Endothelial cell of umbilical vein (primary cell): ENCODE data around the gene AMIGO2. TPM values are rescaled to one million over a fixed set of nuclear protein-coding genes. Genes with fewer than 3 reads are reported as not detected.

Experiments used
- BruUV-seq: library from RNA; stranded (reverse); fragments of 400-500 nt; replicated peaks from 2 replicates; lab custom pipeline; 2021; lab: Mats Ljungman, UMichigan
- CTCF ChIA-PET: fragments of 300-600, 350-600 bp; sonication (Branson Sonifier 250); formaldehyde crosslinking; loops from one replicate; lab custom pipeline; 2021; ENCODE audit warnings: antibody characterized with exemption, inconsistent platforms; lab: Charles Lee
- POLR2A ChIA-PET: fragments of 300-600, 350-600 bp; sonication (Branson Sonifier 250); formaldehyde crosslinking; loops from one replicate; lab custom pipeline; 2021; ENCODE audit warnings: antibody characterized with exemption, inconsistent platforms; lab: Charles Lee
- DNase-seq: peaks from one replicate; pipeline ENCODE4 v3.0.0-alpha.2; 2011; ENCODE audit warnings: low read depth, low spot score
- FAIRE-seq: peaks from 2 replicates; lab custom pipeline; 2011; peaks lifted over from hg19 to GRCh38; lab: Jason Lieb, UNC
- H2AFZ ChIP-seq: 2 replicates; pipeline ENCODE4 v1.6.0; 2012; ENCODE audit warnings: low read depth, low read length, control low read depth, inconsistent platforms
- H3K27ac ChIP-seq: 2 replicates; pipeline ENCODE4 v1.5.1; 2011; ENCODE audit warnings: low read depth, mild to moderate bottlenecking, control low read depth, low read length, moderate library complexity; ENCODE audit not compliant: insufficient read depth
- H3K27me3 ChIP-seq, 2 experiments: 2 replicates each; pipeline versions ENCODE4 v1.6.0 to v1.6.1; 2011; ENCODE audit warnings: low read length in 2 of 2, mixed read lengths in 1 of 2; ENCODE audit not compliant: control insufficient read depth in 2 of 2, insufficient read depth in 2 of 2
- H3K36me3 ChIP-seq, 2 experiments: 2 replicates in 1 of 2; 3 replicates in 1 of 2; pipeline ENCODE4 v1.5.1; 2011; ENCODE audit warnings: low read length in 2 of 2, mild to moderate bottlenecking in 1 of 2, moderate library complexity in 1 of 2; ENCODE audit not compliant: control insufficient read depth in 2 of 2, insufficient read depth in 2 of 2; ENCODE audit errors: extremely low read depth in 1 of 2
- H3K4me1 ChIP-seq: 3 replicates; pipeline ENCODE4 v1.5.1; 2011; ENCODE audit warnings: mild to moderate bottlenecking, low read length; ENCODE audit not compliant: control insufficient read depth, insufficient read depth; ENCODE audit errors: extremely low read depth
- H3K4me2 ChIP-seq: 2 replicates; pipeline ENCODE4 v1.6.1; 2011; ENCODE audit warnings: low read length, control low read depth, mixed read lengths; ENCODE audit not compliant: insufficient read depth
- H3K4me3 ChIP-seq, 3 experiments: fragments of 200-600 bp in 1 of 3; sonication (generic), shearing (Covaris generic) in 1 of 3; replicated peaks in 1 of 3; 2 replicates each; pipeline ENCODE4 v1.5.1; 2011 to 2016; ENCODE audit warnings: control low read depth in 3 of 3, low read length in 3 of 3, mild to moderate bottlenecking in 2 of 3, inconsistent platforms in 1 of 3, low read depth in 1 of 3, moderate library complexity in 1 of 3; ENCODE audit not compliant: insufficient read depth in 1 of 3
- H3K79me2 ChIP-seq: 2 replicates; pipeline ENCODE4 v1.6.0; 2012; ENCODE audit warnings: low read length, inconsistent platforms; ENCODE audit not compliant: control insufficient read depth, insufficient read depth
- H3K9ac ChIP-seq: replicated peaks from 2 replicates; pipeline ENCODE3; 2011; ENCODE audit warnings: low read length, control low read depth; ENCODE audit not compliant: insufficient read depth; ENCODE audit errors: extremely low read depth
- H3K9me1 ChIP-seq: replicated peaks from 3 replicates; pipeline ENCODE4 v1.6.0; 2011; ENCODE audit warnings: mild to moderate bottlenecking, low read length; ENCODE audit not compliant: control insufficient read depth, insufficient read depth; ENCODE audit errors: extremely low read depth
- H3K9me3 ChIP-seq: replicated peaks from 2 replicates; pipeline ENCODE4 v1.5.1; 2012; ENCODE audit warnings: low read length, inconsistent platforms; ENCODE audit not compliant: control insufficient read depth, insufficient read depth
- H4K20me1 ChIP-seq: replicated peaks from 2 replicates; pipeline ENCODE3; 2011; ENCODE audit warnings: mild to moderate bottlenecking, low read length; ENCODE audit not compliant: control insufficient read depth, insufficient read depth; ENCODE audit errors: extremely low read depth
- EZH2 ChIP-seq: IDR thresholded peaks from 2 replicates; pipeline ENCODE4 v1.6.1; 2012; ENCODE audit warnings: borderline replicate concordance, low read depth, mild to moderate bottlenecking, moderate library complexity, low read length, inconsistent platforms; ENCODE audit not compliant: severe bottlenecking
- FOS ChIP-seq: IDR thresholded peaks from 2 replicates; pipeline ENCODE4 v1.6.1; 2011; ENCODE audit warnings: mild to moderate bottlenecking, low read length, moderate library complexity, borderline replicate concordance; ENCODE audit not compliant: insufficient read depth
- GATA2 ChIP-seq: IDR thresholded peaks from 2 replicates; pipeline ENCODE4 v1.7.0; 2011; ENCODE audit warnings: low read depth, mild to moderate bottlenecking, moderate library complexity, mixed read lengths, low read length; ENCODE audit not compliant: insufficient read length, insufficient read depth
- JUN ChIP-seq: IDR thresholded peaks from 2 replicates; pipeline ENCODE4 v1.6.1; 2011; ENCODE audit warnings: borderline replicate concordance, low read depth; ENCODE audit not compliant: insufficient read length, insufficient read depth
- MYC ChIP-seq: IDR thresholded peaks from one replicate; pipeline ENCODE4 v1.6.1; 2011; ENCODE audit warnings: mild to moderate bottlenecking, low read depth, low read length
- POLR2A ChIP-seq: IDR thresholded peaks from 2 replicates; pipeline ENCODE4 v1.6.1; 2012; ENCODE audit warnings: low read depth, mild to moderate bottlenecking, control low read depth, low read length
- POLR2AphosphoS5 ChIP-seq: IDR thresholded peaks from 2 replicates; pipeline ENCODE4 v1.6.1; 2012; ENCODE audit warnings: low read depth, mild to moderate bottlenecking, control low read depth, low read length, moderate library complexity; ENCODE audit not compliant: insufficient read depth
- dilution Hi-C: fragments of 300-500 bp; cut with MboI; formaldehyde crosslinking; loops from one replicate; pipeline ENCODE4 v1.15.0; 2019; ENCODE audit warnings: low sequenced_read_pairs; ENCODE audit not compliant: extremely low pct_ligation_motif_present
- intact Hi-C: fragments of 100-400 bp; cut with micrococcal nuclease; formaldehyde crosslinking; loops from one replicate; pipeline ENCODE4 v1.10.0; 2022
- polyA plus RNA-seq, 4 experiments: library from polyadenylated mRNA; depleted of rRNA in 3 of 4; stranded (reverse) in 3 of 4; unstranded in 1 of 4; fragments of >200 nt; gene quantifications; 2 replicates each; pipeline versions ENCODE4 v1.2.1 to v1.2.3, GENCODE V29; 2011 to 2012; ENCODE audit warnings: missing spikeins in 1 of 4
- total RNA-seq: library from RNA; stranded (reverse); gene quantifications from 2 replicates; pipeline ENCODE4 v1.2.3, GENCODE V29; 2021
- TF ChIP-seq, protein P1 (sequence below), 2 donors: IDR thresholded peaks; 1 replicate in 1 of 2; 2 replicates in 1 of 2; pipeline ENCODE4 v1.5.1; 2011; ENCODE audit warnings: low read length in 2 of 2, mild to moderate bottlenecking in 2 of 2, moderate library complexity in 2 of 2, control low read depth in 1 of 2, inconsistent platforms in 1 of 2, low read depth in 1 of 2; ENCODE audit not compliant: insufficient read depth in 1 of 2; ENCODE audit errors: extremely low read depth in 1 of 2
- TF ChIP-seq, protein P2 (sequence below): IDR thresholded peaks from 2 replicates; pipeline ENCODE4 v1.6.1; 2011; ENCODE audit not compliant: insufficient read depth, insufficient read length

The AMIGO2 gene
- total and polyA plus RNA-seq, 2 donors (not counting 3 experiments of a cell fraction or from before 2014, with no cell fraction given), result 5.4 to 7.5 TPM

GRCh38 chr12:47107926-47108325, 28.2 kb upstream of the AMIGO2 start:
- ChIA-PET POLR2A (no interaction called here), CTCF (interaction anchor here (0.8 to 1.5 kb wide), 2 partner anchors 28 to 290 kb away, joined by 3 read pairs; partner anchors contain the start of genes AMIGO2 and PCED1B)
- Histone ChIP-seq H2AFZ (no peak overlapping the region), H3K9me3 (no peaks in the 10 kb centered on the region), H3K27ac (no peak overlapping the region), H4K20me1 (no peaks in the 10 kb centered on the region), H3K4me2 (no peak overlapping the region), H3K9ac (no peak overlapping the region), H3K4me3 (no peak overlapping the region), H3K27me3 (no peaks in the 10 kb centered on the region), H3K9me1 (no peaks in the 10 kb centered on the region), H3K36me3 (no peaks in the 10 kb centered on the region), H3K79me2 (no peaks in the 10 kb centered on the region), H3K4me1 (no peaks in the 10 kb centered on the region)
- FAIRE-seq (no peak), DNase-seq (no peak)
- TF ChIP-seq, protein P1, sequence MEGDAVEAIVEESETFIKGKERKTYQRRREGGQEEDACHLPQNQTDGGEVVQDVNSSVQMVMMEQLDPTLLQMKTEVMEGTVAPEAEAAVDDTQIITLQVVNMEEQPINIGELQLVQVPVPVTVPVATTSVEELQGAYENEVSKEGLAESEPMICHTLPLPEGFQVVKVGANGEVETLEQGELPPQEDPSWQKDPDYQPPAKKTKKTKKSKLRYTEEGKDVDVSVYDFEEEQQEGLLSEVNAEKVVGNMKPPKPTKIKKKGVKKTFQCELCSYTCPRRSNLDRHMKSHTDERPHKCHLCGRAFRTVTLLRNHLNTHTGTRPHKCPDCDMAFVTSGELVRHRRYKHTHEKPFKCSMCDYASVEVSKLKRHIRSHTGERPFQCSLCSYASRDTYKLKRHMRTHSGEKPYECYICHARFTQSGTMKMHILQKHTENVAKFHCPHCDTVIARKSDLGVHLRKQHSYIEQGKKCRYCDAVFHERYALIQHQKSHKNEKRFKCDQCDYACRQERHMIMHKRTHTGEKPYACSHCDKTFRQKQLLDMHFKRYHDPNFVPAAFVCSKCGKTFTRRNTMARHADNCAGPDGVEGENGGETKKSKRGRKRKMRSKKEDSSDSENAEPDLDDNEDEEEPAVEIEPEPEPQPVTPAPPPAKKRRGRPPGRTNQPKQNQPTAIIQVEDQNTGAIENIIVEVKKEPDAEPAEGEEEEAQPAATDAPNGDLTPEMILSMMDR (IDR thresholded peaks at IDR 0.05; ENCODE audit: extremely low read depth in 1 of 2, insufficient read depth in 1 of 2, low read depth in 1 of 2, low read length in 2 of 2), result no peak
- TF ChIP-seq EZH2 (no peak), JUN (no peak), MYC (no peak), POLR2A (no peak), GATA2 (no peak), POLR2AphosphoS5 (no peak), FOS (no peak)
- TF ChIP-seq, protein P2, sequence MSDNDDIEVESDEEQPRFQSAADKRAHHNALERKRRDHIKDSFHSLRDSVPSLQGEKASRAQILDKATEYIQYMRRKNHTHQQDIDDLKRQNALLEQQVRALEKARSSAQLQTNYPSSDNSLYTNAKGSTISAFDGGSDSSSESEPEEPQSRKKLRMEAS, result no peak
- BruUV-seq, result no TSS peak
- intact Hi-C loops, result loop anchor here (5.0 kb wide), 1 partner anchor 49 kb away; no protein-coding TSS in a partner anchor
- dilution Hi-C loops, result no loop called here
